Muscle layer of colon (tissue), 2 donors: ENCODE measurements around the gene ZMYND12.

ENCODE experiments used
- H3K27ac ChIP-seq: one replicate; pipeline ENCODE4 v1.7.0; 2013; ENCODE audit warnings: low read depth, mild to moderate bottlenecking, low read length, moderate library complexity
- H3K27me3 ChIP-seq, 2 donors: one replicate each; pipeline ENCODE4 v1.7.0; 2013; ENCODE audit warnings: low read length in 2 of 2, mild to moderate bottlenecking in 2 of 2; ENCODE audit not compliant: insufficient read depth in 2 of 2, control insufficient read depth in 1 of 2
- H3K36me3 ChIP-seq: one replicate; pipeline ENCODE4 v1.7.0; 2013; ENCODE audit warnings: mild to moderate bottlenecking, low read length; ENCODE audit not compliant: insufficient read depth
- H3K4me1 ChIP-seq: one replicate; pipeline ENCODE4 v1.7.0; 2013; ENCODE audit warnings: mild to moderate bottlenecking, low read length; ENCODE audit not compliant: insufficient read depth
- H3K4me3 ChIP-seq, 2 donors: one replicate each; pipeline ENCODE4 v1.7.0; 2013; ENCODE audit warnings: low read length in 2 of 2, low read depth in 1 of 2, mild to moderate bottlenecking in 1 of 2, moderate library complexity in 1 of 2
- H3K9ac ChIP-seq: one replicate; pipeline ENCODE4 v1.7.0; 2013; ENCODE audit warnings: low read length
- H3K9me3 ChIP-seq: one replicate; pipeline ENCODE4 v1.7.0; 2013; ENCODE audit warnings: mild to moderate bottlenecking, low read length
- donor health status: abdominal sarcoma.
- donor health status: Adenocarcinoma of cecum.

ZMYND12 gene

DNA sequence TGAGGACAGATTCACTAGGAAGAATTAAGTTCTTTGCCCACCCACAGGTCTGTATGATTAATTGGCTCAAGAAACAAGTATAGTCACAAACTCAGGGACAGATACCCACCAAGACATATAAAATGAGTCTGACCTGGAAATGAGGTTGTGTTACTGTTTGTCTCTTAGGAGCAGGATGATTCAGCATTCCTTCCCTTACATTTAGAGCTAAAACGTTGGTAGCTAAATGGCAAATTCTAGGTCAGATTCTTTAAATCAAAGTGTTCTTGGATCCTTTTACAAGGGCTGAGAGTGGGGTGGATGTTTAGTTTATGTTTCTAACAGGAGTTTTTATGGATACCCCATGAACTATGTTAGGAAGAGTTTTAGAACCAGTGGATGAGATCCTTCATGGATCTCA is 70.5 kb downstream of the ZMYND12 start:
- Histone ChIP-seq H3K4me1 (peaks cover 8% of the 10 kb centered on the region), H3K9me3 (no peaks in the 10 kb centered on the region), H3K4me3 (no peak overlapping the region), H3K36me3 (no peaks in the 10 kb centered on the region), H3K9ac (no peak overlapping the region), H3K27ac (no peak overlapping the region), H3K27me3 (no peaks in the 10 kb centered on the region)

DNA sequence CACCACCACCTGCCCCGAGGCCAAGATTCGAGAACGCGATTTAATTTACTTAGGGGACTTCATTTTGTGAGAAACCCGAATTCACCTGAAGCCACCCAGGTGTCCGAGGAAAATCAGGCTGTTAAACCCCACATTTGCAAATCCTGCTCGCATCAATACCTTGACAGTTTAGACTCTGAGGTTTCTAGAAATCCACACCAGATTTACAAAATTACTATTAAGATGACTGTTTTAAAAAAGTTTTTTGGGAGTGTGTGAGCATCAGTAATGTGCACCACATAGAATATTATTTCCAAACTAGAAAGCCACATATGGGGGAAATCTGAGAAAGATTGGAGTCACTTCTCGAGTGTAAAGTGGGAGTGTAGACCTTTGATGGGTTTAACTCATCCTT is 74.5 kb downstream of the ZMYND12 start:
- Histone ChIP-seq H3K4me1 (peaks cover 8% of the 10 kb centered on the region), H3K9ac (no peak overlapping the region), H3K27ac (no peak overlapping the region), H3K4me3 (peak overlapping the region; percentile 52 to 57), H3K27me3 (no peaks in the 10 kb centered on the region), H3K36me3 (no peaks in the 10 kb centered on the region), H3K9me3 (no peaks in the 10 kb centered on the region)

DNA sequence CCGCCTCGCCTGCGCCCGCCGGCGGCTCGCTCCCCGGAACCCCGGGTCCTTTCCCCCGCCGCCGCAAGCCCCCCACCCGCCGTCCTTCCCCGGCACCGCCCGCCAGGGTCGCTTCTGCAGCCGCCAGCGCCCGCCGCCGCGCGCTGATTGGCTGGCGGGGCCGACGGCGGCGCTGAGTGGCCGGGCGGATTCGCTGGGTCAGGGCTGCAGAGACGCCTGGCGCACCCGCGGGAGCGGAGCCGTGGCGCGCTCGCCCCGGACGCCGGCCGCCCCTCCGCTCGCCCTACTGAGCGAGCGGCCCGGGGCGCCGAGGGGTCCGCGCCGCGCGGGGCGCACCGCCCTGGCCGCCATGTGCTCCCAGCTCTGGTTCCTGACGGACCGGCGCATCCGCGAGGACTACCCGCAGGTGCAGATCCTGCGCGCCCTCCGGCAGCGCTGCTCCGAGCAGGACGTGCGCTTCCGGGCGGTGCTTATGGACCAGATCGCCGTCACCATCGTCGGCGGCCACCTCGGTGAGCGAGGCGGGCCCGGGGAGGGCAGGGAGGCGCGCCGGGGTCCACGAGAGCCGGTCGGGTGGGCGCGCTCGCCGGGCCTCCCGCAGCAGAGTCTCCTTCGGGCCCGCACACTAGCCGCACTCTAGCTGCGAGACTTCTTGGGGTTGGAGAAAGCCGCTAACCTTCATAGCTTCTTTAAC is 75.1 kb downstream of the ZMYND12 start, which contains the start of gene RIMKLA:
RIMKLA (plus strand) TSS at position 207 of the 694 bp plus-strand sequence; CDS start at position 350, 143 bp downstream.
- Histone ChIP-seq H3K27ac (no peak within 1 kb of the TSS), H3K36me3 (no peaks in the 10 kb centered on the region), H3K4me1 (peaks cover 8% of the 10 kb centered on the region), H3K4me3 (peak within 1 kb of the TSS; percentile 52 to 57), H3K9me3 (no peaks in the 10 kb centered on the region), H3K9ac (no peak within 1 kb of the TSS), H3K27me3 (no peaks in the 10 kb centered on the region)
